Activated CD8-positive, alpha-beta T cell treated with anti-CD3 and anti-CD28 coated beads for 36 hours (primary cell): ENCODE data around the gene POLRMT. TPM values are rescaled to one million over a fixed set of nuclear protein-coding genes. Genes with fewer than 3 reads are reported as not detected.

Source experiments
- ATAC-seq: fragments of 200-7000 bp; cut with Tn5 transposase; one replicate; pipeline ENCODE4 v1.10.0; 2021; ENCODE audit warnings: mild to moderate bottlenecking, moderate library complexity
- CTCF ChIA-PET: fragments of 350-600 bp; sonication (Branson Sonifier 250); formaldehyde crosslinking; loops from one replicate; lab custom pipeline; 2021; ENCODE audit warnings: antibody characterized with exemption; lab: Charles Lee
- POLR2A ChIA-PET: fragments of 350-600 bp; sonication (Branson Sonifier 250); formaldehyde crosslinking; loops from one replicate; lab custom pipeline; 2021; ENCODE audit warnings: antibody characterized with exemption; lab: Charles Lee
- DNase-seq: peaks from one replicate; pipeline ENCODE4 v3.0.0-alpha.2; 2020
- H3K27ac Mint-ChIP-seq: one replicate; pipeline ENCODE4 v1.8.0; 2021; ENCODE audit warnings: mild to moderate bottlenecking, mixed read lengths
- H3K27me3 Mint-ChIP-seq: one replicate; pipeline ENCODE4 v1.8.0; 2021; ENCODE audit warnings: mixed read lengths
- H3K36me3 Mint-ChIP-seq: one replicate; pipeline ENCODE4 v1.8.0; 2021; ENCODE audit warnings: low read depth, mixed read lengths
- H3K4me1 Mint-ChIP-seq: one replicate; pipeline ENCODE4 v1.8.0; 2021; ENCODE audit warnings: low read depth, mixed read lengths
- H3K4me3 Mint-ChIP-seq: one replicate; pipeline ENCODE4 v1.8.0; 2021; ENCODE audit warnings: mild to moderate bottlenecking, moderate library complexity, mixed read lengths
- H3K9me3 Mint-ChIP-seq: one replicate; pipeline ENCODE4 v1.8.0; 2021; ENCODE audit warnings: mixed read lengths
- CTCF ChIP-seq: fragments of 200-600 bp; IDR thresholded peaks from one replicate; pipeline ENCODE4 v1.8.0; 2022; ENCODE audit warnings: antibody characterized with exemption, mild to moderate bottlenecking
- intact Hi-C: fragments of 100-400 bp; cut with micrococcal nuclease; formaldehyde crosslinking; loops from one replicate; pipeline ENCODE4 v1.10.0; 2022
- total RNA-seq, 2 experiments: library from RNA; stranded (reverse); gene quantifications; one replicate each; pipeline ENCODE4 v1.2.3, GENCODE V29; 2021

POLRMT gene
- total RNA-seq, 2 experiments from 2014 or later = 66.6 to 67.9 TPM

DNA sequence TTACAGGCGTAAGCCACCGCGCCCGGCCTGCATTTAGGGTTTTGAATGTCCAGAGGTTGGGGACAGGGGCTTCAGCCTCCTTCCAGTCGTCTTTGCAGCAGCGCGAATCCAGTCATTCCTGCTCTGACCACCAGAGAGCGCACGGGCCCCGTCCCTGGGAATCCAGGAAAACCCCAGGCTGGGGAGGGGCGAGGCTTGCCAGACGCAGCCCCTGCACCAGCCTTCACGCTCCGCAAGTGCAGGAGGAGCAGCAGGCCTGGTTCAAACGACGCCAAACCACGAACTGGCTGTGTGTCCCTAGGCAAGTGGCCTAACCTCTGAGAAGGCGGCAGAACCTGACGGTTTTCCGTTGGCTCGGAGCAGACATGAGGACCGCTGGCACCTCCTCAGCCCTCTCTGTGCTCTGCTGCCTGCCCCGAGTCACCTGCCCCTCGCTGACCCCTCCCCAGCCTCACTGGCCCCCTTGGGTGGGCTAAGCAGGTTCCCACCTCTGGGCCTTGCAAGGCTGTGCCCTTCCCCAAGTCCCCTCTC lies 31.6 kb upstream of the POLRMT start:
- Mint-ChIP-seq H3K4me1 (peaks cover 13% of the 10 kb centered on the region), H3K27me3 (peaks cover 8% of the 10 kb centered on the region), H3K36me3 (peaks cover 16% of the 10 kb centered on the region), H3K4me3 (peak overlapping the region; percentile 35), H3K9me3 (no peaks in the 10 kb centered on the region), H3K27ac (peak overlapping the region; percentile 63)
- peak; percentile 84 for DNase-seq
- intact Hi-C loops = loop anchor here (1.0 kb wide), 1 partner anchor 69 kb away; no protein-coding TSS in a partner anchor
- TF ChIP-seq CTCF = peak; percentile 98
- ATAC-seq = no peak
- POLR2A ChIA-PET = no interaction called here
- CTCF ChIA-PET = no interaction called here

DNA sequence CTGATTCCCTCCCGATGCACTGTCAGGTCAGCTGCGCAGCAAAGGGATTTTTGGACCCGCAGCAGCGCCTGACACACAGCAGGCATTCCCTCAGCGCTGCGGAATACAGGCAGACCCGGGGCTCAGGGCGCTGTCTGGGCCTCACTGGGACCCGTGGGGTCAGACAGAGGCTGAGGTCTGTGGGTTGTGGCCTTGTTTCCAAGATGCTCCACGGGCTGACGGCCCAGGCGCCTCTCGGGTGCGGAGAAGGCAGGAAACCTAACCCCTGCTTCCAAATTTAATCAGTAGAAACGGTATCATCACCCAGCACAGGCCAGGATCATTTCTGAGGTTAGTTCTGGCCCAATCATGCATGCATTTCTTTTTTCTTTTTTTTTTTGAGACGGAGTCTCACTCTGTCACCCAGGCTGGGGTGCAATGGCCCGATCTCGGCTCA lies 30.4 kb upstream of the POLRMT start:
- ATAC-seq (no peak), DNase-seq (no peak)
- Mint-ChIP-seq H3K27ac (peak overlapping the region; percentile 86), H3K27me3 (peaks cover 3% of the 10 kb centered on the region), H3K4me3 (peak overlapping the region; percentile 95), H3K36me3 (peaks cover 25% of the 10 kb centered on the region), H3K4me1 (peaks cover 20% of the 10 kb centered on the region), H3K9me3 (no peaks in the 10 kb centered on the region)
- ChIA-PET POLR2A (interaction anchor here (0.7 to 1.3 kb wide), 6 partner anchors 12 to 135 kb away, joined by 3 to 7 read pairs (median 4); partner anchors contain the start of genes FSTL3 and POLRMT), CTCF (interaction anchor here (1.2 to 1.9 kb wide), 3 partner anchors 70 to 153 kb away, joined by 3 to 13 read pairs (median 4); no protein-coding TSS in a partner anchor)
- no peak for TF ChIP-seq CTCF
- intact Hi-C loops = loop anchor here (1.0 kb wide), 1 partner anchor 71 kb away; no protein-coding TSS in a partner anchor

- intact Hi-C loops = no loop called here
- POLR2A ChIA-PET = interaction anchor here (0.7 to 1.3 kb wide), 7 partner anchors 12 to 135 kb away, joined by 3 to 7 read pairs (median 4); partner anchors contain the start of genes BSG, FSTL3 and POLRMT
These were observed 29.8 kb upstream of the POLRMT start, which contains the start of gene RNF126 for GRCh38 chr19:662962-663681. TSS of gene RNF126 (minus strand) at chr19:663214. CDS start at chr19:663121, 93 bp downstream.

DNA sequence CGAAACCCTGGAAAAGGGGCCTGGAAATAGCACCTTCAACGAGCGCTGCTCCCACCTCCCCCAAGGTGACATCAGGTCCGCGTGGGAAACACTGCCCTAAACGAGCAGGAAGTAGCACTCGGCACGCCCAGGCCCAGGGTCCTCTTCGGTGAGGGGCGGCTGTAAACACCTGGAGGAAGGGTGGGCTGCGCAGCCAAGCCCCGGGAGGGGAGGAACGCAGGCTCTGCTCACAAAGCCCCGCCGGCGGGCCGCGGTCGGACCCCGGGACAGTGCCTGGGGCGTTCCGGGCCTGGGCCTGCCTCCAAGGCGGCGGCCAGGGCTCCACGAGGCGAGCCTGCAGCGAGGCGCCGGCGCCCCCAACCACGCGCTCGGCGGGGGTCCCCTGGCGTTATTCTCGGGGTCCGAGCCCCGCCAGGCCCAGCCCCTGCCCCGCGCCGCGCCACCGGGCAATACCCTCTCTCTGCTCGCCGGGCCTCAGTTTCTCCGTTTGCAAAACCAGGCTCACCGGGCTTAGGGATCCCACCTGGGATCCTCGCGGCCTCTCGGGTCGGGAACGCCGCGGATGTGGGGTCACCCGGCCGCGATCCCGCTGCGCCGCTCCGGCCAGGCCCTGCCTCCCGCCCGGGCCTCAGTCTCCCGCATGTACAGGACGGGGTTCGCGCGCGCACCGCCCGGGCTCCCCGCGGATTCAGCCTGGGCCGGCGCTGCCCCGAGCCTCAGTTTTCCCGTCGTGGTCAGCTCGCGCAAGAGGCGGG lies 29.0 kb upstream of the POLRMT start:
- Mint-ChIP-seq H3K4me3 (peak overlapping the region; percentile 95), H3K36me3 (peaks cover 27% of the 10 kb centered on the region), H3K27ac (peak overlapping the region; percentile 93), H3K4me1 (peaks cover 25% of the 10 kb centered on the region), H3K27me3 (no peaks in the 10 kb centered on the region), H3K9me3 (no peaks in the 10 kb centered on the region)
- ChIA-PET CTCF (interaction anchor here (1.7 to 1.9 kb wide), 2 partner anchors 72 to 107 kb away, joined by 4 to 13 read pairs; no protein-coding TSS in a partner anchor), POLR2A (interaction anchor here (0.9 to 2.2 kb wide), 4 partner anchors 29 to 136 kb away, joined by 3 to 5 read pairs (median 4); partner anchors contain the start of genes BSG and POLRMT)
- no peak for TF ChIP-seq CTCF
- intact Hi-C loops = no loop called here
- DNase-seq (peak; percentile 86), ATAC-seq (peak; percentile 31)

More at GRCh38 chr19:662962-663681, 29.8 kb upstream of the POLRMT start, which contains the start of gene RNF126:
- ATAC-seq (peak; percentile 72), DNase-seq (peak; percentile 92)
- Mint-ChIP-seq H3K36me3 (peaks cover 25% of the 10 kb centered on the region), H3K9me3 (no peaks in the 10 kb centered on the region), H3K27ac (peak within 1 kb of the TSS; percentile 93), H3K4me3 (peak within 1 kb of the TSS; percentile 95), H3K27me3 (peaks cover 2% of the 10 kb centered on the region), H3K4me1 (peaks cover 24% of the 10 kb centered on the region)
- CTCF ChIA-PET = interaction anchor here (1.2 to 1.9 kb wide), 3 partner anchors 71 to 152 kb away, joined by 3 to 13 read pairs (median 4); no protein-coding TSS in a partner anchor
- TF ChIP-seq CTCF = no peak
